ENCODE measurements around the gene MLXIPL.

GRCh38 chr7:73612598-73613269 is 11.6 kb downstream of the MLXIPL start:
- TF ChIP-seq GLIS3 (CRISPR knock-in tag; IDR thresholded peaks at IDR 0.05) (no peak), ARNTL (CRISPR knock-in tag; IDR thresholded peaks at IDR 0.05; ENCODE audit: borderline replicate concordance, low read depth) (no peak), ZNF70 (CRISPR knock-in tag; IDR thresholded peaks at IDR 0.05) (no peak), ZFP30 (CRISPR knock-in tag; IDR thresholded peaks at IDR 0.05) (no peak), ZNF8 (CRISPR knock-in tag; IDR thresholded peaks at IDR 0.05) (no peak), CSDC2 (CRISPR knock-in tag; IDR thresholded peaks at IDR 0.05) (no peak), TOX (CRISPR knock-in tag; IDR thresholded peaks at IDR 0.05; ENCODE audit: borderline replicate concordance) (no peak), CREB5 (CRISPR knock-in tag; IDR thresholded peaks at IDR 0.05; ENCODE audit: low read depth) (no peak), ZNF565 (CRISPR knock-in tag; conservative IDR thresholded peaks at IDR 0.05; ENCODE audit: low read depth) (no peak), BACH2 (CRISPR knock-in tag; IDR thresholded peaks at IDR 0.05; ENCODE audit: borderline replicate concordance) (no peak), CSRNP3 (CRISPR knock-in tag; IDR thresholded peaks at IDR 0.05) (no peak), ZFP3 (CRISPR knock-in tag; IDR thresholded peaks at IDR 0.05) (no peak), PATZ1 (CRISPR knock-in tag; IDR thresholded peaks at IDR 0.05; ENCODE audit: borderline replicate concordance) (no peak)
